DMS79 (cell line): ENCODE data around the gene SARS2.
"Not testable (repeated sequence)": the region's sequence is repeated elsewhere in the genome, so short reads cannot be mapped to it uniquely, and the experiment has no call there.

Experiments
- DNase-seq: peaks from one replicate; lab custom pipeline; 2025; lab: John Stamatoyannopoulos, UW

The SARS2 gene

GRCh38 chr19:38945562-38946228, 15.1 kb upstream of the SARS2 start:
- DNase-seq: no peak

GRCh38 chr19:38944981-38945506, 14.5 kb upstream of the SARS2 start:
- DNase-seq: peak; percentile 5

- DNase-seq: no peak
Measured at GRCh38 chr19:38942471-38943181, 12.1 kb upstream of the SARS2 start.

- no peak for DNase-seq
Measured at GRCh38 chr19:38941979-38942378, 11.4 kb upstream of the SARS2 start.

- DNase-seq: not testable (repeated sequence)
Measured at GRCh38 chr19:38941466-38941865, 10.9 kb upstream of the SARS2 start.

GRCh38 chr19:38939957-38940356, 9.4 kb upstream of the SARS2 start:
- DNase-seq: no peak

GRCh38 chr19:38933544-38933943, 3.0 kb upstream of the SARS2 start:
- DNase-seq: no peak

GRCh38 chr19:38932425-38933179, 2.0 kb upstream of the SARS2 start:
- no peak for DNase-seq

- DNase-seq: no peak
Measured at GRCh38 chr19:38931521-38931793, 894 bp upstream of the SARS2 start.

- DNase-seq: peak; percentile 96
Measured at GRCh38 chr19:38930776-38931520, 385 bp upstream of the SARS2 start, which contains the start of gene MRPS12. Gene MRPS12, plus strand, starts transcription at chr19:38930944. Its CDS starts 351 bp downstream, at chr19:38931295.

GRCh38 chr19:38928391-38929001, 2.1 kb downstream of the SARS2 start:
- no peak for DNase-seq

GRCh38 chr19:38924388-38924787, 6.2 kb downstream of the SARS2 start:
- no peak for DNase-seq

GRCh38 chr19:38922482-38922881, 8.1 kb downstream of the SARS2 start:
- no peak for DNase-seq

- DNase-seq: no peak
Measured at GRCh38 chr19:38921420-38922274, 8.9 kb downstream of the SARS2 start.

GRCh38 chr19:38920602-38921419, 9.8 kb downstream of the SARS2 start:
- DNase-seq: no peak

GRCh38 chr19:38919837-38920601, 10.5 kb downstream of the SARS2 start:
- DNase-seq: no peak

- no peak for DNase-seq
Measured at GRCh38 chr19:38918526-38918925, 12.0 kb downstream of the SARS2 start.

GRCh38 chr19:38917921-38918491, 12.6 kb downstream of the SARS2 start:
- DNase-seq: no peak

- no peak for DNase-seq
Measured at GRCh38 chr19:38917516-38917915, 13.0 kb downstream of the SARS2 start.
